ENCODE data around the gene DNAJB13. TPM values are rescaled to one million over a fixed set of nuclear protein-coding genes. Genes with fewer than 3 reads are reported as not detected.

The DNAJB13 gene
- total and polyA plus RNA-seq, 12 donors, result 0.14 to 0.65 (median 0.34) TPM; not detected in 4

GRCh38 chr11:73995731-73996130 lies 44.9 kb downstream of the DNAJB13 start:
- WGBS, 4 donors, result 63 to 78% (median 71%) methylated on average over 2 of the region's 2 CpGs
- no peak overlapping the region for H3K27ac ChIP-seq
- TF ChIP-seq POLR2A (IDR thresholded peaks at IDR 0.05), result no peak
- TF ChIP-seq, protein P1, sequence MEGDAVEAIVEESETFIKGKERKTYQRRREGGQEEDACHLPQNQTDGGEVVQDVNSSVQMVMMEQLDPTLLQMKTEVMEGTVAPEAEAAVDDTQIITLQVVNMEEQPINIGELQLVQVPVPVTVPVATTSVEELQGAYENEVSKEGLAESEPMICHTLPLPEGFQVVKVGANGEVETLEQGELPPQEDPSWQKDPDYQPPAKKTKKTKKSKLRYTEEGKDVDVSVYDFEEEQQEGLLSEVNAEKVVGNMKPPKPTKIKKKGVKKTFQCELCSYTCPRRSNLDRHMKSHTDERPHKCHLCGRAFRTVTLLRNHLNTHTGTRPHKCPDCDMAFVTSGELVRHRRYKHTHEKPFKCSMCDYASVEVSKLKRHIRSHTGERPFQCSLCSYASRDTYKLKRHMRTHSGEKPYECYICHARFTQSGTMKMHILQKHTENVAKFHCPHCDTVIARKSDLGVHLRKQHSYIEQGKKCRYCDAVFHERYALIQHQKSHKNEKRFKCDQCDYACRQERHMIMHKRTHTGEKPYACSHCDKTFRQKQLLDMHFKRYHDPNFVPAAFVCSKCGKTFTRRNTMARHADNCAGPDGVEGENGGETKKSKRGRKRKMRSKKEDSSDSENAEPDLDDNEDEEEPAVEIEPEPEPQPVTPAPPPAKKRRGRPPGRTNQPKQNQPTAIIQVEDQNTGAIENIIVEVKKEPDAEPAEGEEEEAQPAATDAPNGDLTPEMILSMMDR (IDR thresholded peaks at IDR 0.05), result no peak

DNA sequence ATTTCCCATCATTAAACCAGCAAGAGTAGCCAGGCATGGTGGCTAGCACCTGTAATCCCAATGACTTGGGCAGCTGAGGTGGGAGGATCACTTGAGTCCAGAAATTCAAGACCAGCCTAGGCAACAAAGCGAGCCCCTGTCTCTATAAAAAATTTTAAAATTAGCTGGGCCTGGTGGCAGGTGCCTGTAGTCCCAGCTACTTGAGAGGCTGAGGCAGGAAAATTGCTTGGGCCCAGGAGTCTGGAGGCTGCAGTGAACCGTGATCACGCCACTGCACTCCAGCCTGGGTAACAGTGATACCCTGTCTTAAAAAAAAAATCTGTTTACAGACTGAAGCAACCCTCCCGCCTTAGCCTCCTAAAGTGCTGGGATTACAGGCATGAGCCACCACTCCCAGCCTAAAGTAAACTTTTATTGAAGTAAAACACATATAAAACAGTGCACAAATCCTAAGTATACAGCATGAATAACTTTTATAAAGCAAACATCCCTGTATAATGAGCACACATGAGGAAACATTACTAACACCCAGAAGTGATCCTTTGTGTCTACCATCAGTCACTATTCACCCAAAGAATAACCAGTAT lies 45.4 kb downstream of the DNAJB13 start:
- H3K4me1 ChIP-seq (replicated peaks in 1 of 2), result no peaks in the 10 kb centered on the region
- WGBS, 4 donors, result 91 to 98% (median 94%) methylated on average over 4 of the region's 4 CpGs
- H3K4me3 ChIP-seq, result no peak overlapping the region
- H3K36me3 ChIP-seq (replicated peaks in 1 of 2), result no peaks in the 10 kb centered on the region
- TF ChIP-seq POLR2A (IDR thresholded peaks at IDR 0.05), result no peak
- TF ChIP-seq, protein P1 (IDR thresholded peaks at IDR 0.05), result no peak
- H3K9me3 ChIP-seq (replicated peaks in 1 of 3), result no peaks in the 10 kb centered on the region
- intact Hi-C loops (cut with DNase I), result no loop called here
- DNase-seq, result no peak
- H3K27me3 ChIP-seq, result no peaks in the 10 kb centered on the region
- no peak overlapping the region for H3K27ac ChIP-seq

More at GRCh38 chr11:73995731-73996130, 44.9 kb downstream of the DNAJB13 start:
- Histone ChIP-seq H3K4me1 (replicated peaks in 1 of 2) (no peaks in the 10 kb centered on the region), H3K36me3 (replicated peaks in 1 of 2) (no peaks in the 10 kb centered on the region), H3K9me3 (replicated peaks in 1 of 3) (no peaks in the 10 kb centered on the region), H3K27me3 (no peaks in the 10 kb centered on the region), H3K4me3 (no peak overlapping the region)
- intact Hi-C loops (cut with DNase I), result no loop called here
- DNase-seq, result no peak

- Histone ChIP-seq H3K36me3 (replicated peaks in 1 of 2) (no peaks in the 10 kb centered on the region), H3K27me3 (no peaks in the 10 kb centered on the region), H3K27ac (no peak overlapping the region), H3K4me3 (no peak overlapping the region), H3K9me3 (replicated peaks in 1 of 3) (no peaks in the 10 kb centered on the region), H3K4me1 (replicated peaks in 1 of 2) (no peaks in the 10 kb centered on the region)
- intact Hi-C loops (cut with DNase I), result no loop called here
- DNase-seq, result no peak
- no peak for TF ChIP-seq POLR2A (IDR thresholded peaks at IDR 0.05)
- TF ChIP-seq, protein P1 (IDR thresholded peaks at IDR 0.05), result no peak
- WGBS, 4 donors, result 86 to 96% (median 92%) methylated on average over 6 of the region's 6 CpGs
Observed at GRCh38 chr11:73997120-73997770, 46.4 kb downstream of the DNAJB13 start.

DNA sequence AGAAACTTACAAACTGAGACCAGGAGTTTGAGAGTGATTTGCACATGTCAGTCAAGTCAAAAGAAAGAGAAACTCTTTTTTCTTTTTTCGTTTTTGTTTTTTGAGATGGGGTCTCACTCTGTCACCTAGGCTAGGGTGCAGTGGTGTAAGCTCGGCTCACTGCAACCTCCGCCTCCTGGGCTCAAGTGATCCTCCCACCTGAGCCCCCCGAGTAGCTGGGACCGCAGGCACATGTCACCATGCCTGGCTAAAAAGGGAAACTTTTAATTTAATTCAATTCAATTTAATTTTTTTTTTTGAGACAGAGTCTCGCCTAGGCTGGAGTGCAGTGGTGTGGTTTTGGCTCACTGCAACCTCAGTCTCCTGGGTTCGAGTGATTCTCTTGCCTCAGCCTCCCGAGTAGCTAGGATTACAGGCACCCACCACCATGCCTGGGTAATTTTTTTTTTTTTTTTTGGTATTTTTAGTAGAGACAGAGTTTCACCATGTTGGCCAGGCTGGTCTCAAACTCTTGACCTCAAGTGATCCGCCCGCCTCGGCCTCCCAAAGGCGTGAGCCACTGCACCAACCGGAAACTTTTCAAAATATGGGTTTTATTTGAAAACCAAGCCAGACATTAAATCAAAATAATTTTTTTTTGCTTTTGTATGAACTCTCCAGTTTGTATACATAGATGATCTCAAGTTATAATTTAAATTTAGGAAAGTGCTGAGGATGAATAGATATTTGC lies 48.2 kb downstream of the DNAJB13 start:
- H3K27me3 ChIP-seq, result no peaks in the 10 kb centered on the region
- H3K9me3 ChIP-seq (replicated peaks in 1 of 3), result no peaks in the 10 kb centered on the region
- no peak for DNase-seq
- no peak overlapping the region for H3K27ac ChIP-seq
- no peak overlapping the region for H3K4me3 ChIP-seq
- TF ChIP-seq, protein P1 (IDR thresholded peaks at IDR 0.05), result no peak
- TF ChIP-seq POLR2A (IDR thresholded peaks at IDR 0.05), result no peak
- H3K4me1 ChIP-seq (replicated peaks in 1 of 2), result no peaks in the 10 kb centered on the region
- 89 to 95% (median 92%) methylated on average over 13 of the region's 13 CpGs for WGBS, 4 donors
- intact Hi-C loops (cut with DNase I), result no loop called here
- H3K36me3 ChIP-seq (replicated peaks in 1 of 2), result peaks cover 0 to 4% of the 10 kb centered on the region in 2 donors

Measured in adrenal gland (tissue), 12 donors.